ENCODE data around the gene DAZAP2.
"Not testable (repeated sequence)": the region's sequence is repeated elsewhere in the genome, so short reads cannot be mapped to it uniquely, and the experiment has no call there.

The DAZAP2 gene

DNA sequence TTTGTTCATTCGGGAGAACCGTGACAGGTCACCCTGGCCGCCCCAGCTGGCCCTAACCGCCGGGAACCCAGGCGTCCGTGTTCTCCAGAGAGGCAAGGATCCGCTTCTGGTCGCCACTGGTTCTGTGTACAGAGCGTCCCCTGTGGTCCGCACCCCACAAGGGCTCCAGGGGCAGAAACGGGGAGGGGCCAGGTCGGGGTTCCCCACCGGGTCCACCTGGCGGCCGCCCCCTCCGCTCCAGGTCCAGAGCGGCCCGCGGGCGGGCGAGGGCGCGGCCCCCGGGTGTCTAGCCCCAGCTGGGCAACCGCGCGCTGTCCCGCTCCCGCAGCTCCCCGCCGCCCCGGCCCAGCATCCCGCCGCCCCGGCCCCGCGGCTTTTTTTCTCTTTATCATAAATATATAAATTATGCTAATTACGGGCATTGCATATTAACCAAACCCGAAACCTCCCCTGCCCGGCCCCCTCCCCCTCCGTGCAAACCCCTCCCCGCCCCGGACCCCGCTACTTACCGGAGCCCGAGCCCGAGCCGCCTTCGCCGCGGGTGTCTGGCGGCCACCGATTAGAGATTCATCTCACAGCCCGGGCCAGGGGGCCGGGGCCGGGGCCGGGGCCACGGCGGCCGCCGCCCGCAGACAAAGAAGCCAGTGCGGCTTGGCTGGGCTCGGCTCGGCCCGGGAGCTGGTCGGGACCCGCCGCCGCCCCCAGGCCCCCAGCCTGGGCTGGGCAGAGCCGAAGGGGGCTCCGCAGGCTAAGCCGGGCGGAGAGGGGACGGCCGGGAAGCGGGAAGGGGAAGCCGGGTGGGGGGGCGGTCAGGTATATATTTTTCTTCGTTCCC, 21.3 kb upstream of the DAZAP2 start:
- peak; percentile 35 for DNase-seq

DNA sequence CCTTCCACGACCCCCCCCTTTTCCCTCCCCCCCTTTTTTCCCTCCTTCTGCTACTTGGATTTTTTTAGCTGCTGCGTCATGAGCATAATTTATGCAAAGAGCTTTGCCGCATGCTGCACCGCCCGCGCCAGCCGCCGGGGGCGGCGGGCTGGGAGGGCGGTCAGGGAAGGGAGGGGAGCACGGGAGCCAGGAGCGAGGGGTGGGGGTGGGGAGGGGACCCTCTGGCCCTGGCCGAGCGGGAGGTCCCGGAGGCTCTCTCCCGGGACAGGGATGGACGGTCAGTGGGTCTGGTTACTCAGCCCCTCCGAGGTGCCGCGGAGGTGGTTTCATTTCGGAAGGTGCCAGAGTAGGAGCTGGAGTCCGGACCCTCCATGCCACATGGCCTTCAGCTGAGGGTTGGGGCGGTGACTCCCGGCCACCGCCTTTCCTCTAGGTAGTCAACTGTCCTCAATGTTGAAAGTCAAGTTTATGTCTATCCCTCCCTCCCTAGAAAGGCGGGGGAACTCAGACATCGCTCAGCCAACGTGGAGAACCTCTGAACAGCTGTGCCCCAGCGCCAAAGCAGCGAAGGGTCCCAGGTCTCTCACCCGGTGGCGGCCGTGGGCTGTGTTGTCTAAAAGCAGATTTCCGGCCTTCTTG, 20.5 kb upstream of the DAZAP2 start, which contains the start of gene POU6F1:
Gene POU6F1 (minus strand): TSS at position 95 of the 639 bp plus-strand sequence. CDS start 11,226 bp downstream, outside the sequence.
- peak; percentile 88 for DNase-seq

DNA sequence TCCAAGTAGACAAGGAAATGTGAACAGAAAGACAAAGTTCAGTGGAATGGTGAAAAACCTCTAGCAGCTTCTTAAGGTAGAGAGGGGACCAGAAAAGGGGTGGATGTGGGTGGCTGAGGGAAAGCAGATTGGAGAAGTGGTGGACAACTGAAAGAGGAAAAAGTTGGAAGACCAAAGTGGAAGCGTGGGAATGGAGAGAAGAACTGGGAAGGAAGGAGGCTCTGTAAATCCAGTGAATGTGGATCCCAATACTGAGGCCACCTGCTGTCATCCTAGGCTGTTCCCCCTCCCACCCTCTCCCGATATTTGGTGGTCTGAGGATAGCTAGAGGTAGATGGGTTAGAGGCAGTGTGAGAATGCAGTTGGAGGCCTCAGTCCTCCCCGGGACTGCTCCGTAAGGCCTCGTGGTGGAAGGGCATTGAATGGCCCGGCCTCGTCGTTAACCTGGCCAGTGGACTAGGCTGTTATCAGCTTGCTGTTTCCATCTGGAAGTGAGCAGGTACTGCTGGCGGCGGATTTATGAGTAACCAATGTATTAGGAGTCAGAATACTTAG, 19.9 kb upstream of the DAZAP2 start:
- DNase-seq, result no peak

- no peak for DNase-seq
Observed at GRCh38 chr12:51219322-51219721, 19.3 kb upstream of the DAZAP2 start.

GRCh38 chr12:51219857-51220256, 18.8 kb upstream of the DAZAP2 start:
- DNase-seq, result not testable (repeated sequence)

DNA sequence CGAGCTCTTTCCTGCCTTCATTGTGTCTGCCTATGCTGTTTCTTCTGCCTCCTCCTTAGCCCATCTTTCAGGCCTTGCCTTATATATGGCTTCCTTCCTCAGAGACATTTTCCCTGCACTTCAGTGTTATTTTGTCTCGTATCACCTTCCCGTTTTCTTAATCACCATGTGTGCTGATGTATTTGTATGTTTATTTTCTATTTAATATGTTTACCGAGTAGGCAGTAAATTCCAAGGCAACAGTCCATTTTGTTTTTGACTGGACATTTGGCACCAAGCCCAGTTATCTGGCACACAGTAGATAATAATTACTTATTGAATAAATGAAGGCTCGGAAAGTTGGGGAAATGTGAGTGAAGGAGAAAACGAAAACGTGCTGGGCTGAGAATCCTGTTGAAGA, 16.2 kb upstream of the DAZAP2 start:
- no peak for DNase-seq

DNA sequence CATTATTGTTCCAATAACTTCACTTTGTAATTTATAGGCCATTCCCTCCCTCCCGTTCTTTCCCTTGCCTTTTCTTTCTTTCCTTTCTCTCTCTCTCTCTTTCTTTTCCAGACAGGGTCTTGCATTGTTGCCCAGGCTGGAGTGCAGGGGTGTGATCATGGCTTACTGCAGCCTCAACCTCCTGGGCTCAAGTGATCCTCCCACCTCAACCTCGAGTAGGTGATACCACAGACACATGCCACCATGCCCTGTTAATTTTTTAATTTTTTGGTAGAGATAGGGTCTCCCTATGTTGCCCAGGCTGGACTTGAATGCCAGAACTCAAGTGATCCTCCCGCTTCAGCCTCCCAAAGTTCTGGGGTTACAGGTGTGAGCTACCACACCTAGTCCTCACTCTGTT, 14.0 kb upstream of the DAZAP2 start:
- no peak for DNase-seq

DNA sequence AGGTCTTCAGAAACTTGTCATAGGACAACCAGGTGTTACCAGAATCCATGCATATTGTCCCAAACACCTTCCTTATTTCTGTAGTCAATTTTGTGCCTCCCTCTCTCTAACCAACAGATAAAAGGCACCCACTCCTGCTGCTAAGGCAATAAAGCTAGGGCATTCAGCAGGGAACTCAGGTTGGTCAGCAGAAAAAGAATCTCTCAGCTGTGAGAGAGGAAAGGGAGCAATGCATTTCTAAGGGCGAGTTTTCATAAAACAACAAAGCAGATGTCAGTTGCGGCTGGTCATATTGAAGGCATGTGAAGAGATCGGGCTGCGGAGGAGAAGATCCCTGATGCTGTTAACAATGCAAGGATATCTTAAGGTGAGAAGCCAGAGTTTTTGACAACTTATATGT, 13.4 kb upstream of the DAZAP2 start:
- no peak for DNase-seq

DNA sequence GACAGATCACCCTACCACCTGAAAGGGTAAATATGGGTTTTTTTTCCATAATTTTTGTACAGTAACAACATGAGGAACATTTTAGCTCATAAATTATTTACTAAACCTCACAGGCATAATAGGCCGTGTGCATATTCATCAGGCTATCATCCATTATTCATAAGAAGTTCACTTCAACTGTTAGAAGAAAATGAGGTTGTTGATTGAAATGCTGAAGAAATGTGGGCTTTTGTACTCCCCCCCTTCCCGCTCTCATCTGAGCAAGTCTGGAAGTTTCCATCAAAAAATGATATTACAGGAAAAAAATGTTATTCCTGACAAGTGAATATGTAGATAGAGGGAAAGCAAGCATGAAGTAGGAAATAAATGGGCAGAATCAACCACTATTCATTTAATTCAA, 12.9 kb upstream of the DAZAP2 start:
- no peak for DNase-seq

DNA sequence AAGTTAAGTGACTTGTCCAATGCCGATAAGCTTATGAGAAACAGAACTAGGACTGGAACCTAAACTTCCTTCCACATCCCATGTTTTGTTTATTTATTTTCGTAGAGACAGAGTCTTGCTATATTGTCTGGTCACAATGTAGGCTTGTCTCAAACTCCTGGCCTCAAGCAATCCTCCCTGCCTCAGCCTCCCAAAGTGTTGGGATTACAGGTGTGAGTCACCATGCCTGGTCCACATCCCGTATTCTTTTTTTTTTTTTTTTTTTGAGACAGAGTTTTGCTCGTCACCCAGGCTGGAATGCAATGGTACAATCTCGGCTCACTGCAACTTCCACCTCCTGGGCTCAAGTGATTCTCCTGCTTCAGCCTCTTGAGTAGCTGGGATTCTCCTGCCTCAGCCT, 11.5 kb upstream of the DAZAP2 start:
- not testable (repeated sequence) for DNase-seq

DNA sequence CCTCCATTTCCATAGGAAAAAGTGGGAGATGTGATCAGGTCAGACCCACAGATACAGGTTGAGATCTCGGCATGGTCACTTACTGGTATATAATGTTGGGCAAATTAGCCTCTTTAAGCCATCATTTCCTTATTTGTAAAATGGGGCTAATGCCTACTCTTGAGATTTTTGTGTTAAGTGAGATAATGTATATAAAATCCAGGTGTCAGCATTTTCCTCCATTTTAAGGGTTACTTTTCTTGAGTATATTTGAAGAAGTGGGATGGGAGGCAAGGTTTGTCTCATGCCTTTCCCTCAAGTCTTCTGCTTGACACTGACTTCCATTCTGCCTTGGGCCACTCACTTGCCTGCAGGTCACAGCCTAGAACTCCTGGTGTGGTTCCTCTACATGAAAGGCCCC, 10.7 kb upstream of the DAZAP2 start:
- no peak for DNase-seq

DNA sequence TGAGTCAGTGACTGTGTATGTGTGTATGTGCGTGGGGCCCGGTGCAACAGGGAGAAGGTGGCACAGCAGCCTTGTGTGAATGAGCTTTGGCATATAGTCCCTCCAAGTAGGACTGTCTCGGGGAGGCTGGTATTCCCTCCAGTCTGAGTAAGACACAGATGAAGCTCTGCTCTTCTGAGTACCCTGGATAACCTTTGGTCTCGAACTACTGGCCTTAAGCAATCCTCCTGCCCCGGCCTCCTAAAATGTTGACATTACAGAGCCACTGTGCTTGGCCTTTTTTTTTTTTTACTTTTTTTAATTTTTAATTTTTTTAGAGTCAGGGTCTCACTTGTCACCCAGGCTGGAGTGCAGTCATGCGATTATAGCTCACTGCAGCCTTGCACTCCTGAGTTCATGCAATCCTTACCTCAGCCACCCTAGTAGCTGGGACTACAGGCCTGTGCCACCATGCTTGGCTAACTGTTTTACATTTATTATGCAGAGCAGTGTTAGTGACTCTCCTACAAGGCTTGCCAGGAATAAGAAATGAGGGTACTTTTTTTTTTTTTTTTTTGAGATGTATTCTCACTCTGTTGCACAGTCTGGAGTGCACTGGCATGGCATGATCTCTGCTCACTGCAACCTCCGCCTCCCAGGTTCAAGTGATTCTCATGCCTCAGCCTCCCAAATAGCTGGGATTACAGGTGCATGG, 9.4 kb upstream of the DAZAP2 start:
- no peak for DNase-seq

GRCh38 chr12:51232642-51233041, 6.0 kb upstream of the DAZAP2 start:
- DNase-seq, result no peak

DNA sequence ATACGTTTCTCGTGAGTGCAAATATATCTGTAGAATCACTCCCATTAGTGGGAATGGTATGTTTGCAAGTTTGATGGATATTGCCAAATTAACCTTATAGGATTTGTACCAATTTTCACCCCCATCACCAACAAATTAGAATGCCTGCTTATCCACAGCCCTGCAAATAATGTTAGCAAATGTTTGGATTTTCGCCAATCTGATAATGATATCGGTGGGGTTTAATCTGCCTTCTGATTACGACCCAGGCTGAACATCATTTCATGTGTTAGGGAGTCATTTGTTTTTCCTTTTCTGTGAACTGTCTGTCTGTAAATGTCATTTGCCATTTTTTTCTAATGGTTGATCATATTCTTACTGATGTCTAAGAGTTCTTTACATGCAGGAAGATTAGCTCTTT, 4.1 kb upstream of the DAZAP2 start:
- no peak for DNase-seq

DNA sequence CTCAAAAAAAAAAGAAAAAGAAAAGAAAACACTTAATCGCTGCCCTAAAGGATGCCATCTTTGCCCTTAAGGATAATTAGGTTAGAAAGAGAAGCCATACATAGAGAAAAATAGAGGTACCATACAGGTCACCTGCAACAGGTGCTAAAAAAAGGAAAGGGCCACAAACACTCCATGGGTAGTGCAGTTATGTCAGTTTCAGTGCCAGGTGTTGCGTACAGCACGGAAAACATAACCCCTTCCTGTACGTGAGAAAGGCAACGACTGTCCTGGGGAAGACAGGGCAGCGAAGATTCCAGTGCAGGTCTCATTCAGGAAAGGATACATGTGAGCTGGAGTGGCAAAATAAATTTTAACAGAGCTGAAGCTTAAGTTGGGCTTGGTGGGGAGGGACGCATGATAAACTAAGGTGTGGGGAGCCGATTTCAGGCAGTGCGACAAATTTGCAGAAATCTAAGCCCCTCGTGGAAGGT, 553 bp upstream of the DAZAP2 start:
- no peak for DNase-seq

DNA sequence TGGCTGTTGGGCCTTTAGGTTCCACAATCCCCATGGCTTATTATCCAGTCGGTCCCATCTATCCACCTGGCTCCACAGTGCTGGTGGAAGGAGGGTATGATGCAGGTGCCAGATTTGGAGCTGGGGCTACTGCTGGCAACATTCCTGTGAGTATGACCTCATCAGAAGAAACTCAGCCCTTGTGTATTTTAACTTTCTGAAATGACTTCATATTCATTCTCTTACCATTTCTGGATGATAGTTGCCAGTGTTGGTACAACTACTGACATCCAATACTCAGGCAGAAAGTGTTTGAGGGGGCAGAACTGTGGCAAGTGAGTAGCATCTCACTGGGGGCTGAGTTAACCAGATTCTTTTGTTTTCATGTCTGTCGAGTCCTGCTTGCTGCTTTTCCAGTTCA, 2.3 kb downstream of the DAZAP2 start:
- peak; percentile 31 for DNase-seq

GRCh38 chr12:51242120-51242519, 3.5 kb downstream of the DAZAP2 start:
- DNase-seq, result no peak

DNA sequence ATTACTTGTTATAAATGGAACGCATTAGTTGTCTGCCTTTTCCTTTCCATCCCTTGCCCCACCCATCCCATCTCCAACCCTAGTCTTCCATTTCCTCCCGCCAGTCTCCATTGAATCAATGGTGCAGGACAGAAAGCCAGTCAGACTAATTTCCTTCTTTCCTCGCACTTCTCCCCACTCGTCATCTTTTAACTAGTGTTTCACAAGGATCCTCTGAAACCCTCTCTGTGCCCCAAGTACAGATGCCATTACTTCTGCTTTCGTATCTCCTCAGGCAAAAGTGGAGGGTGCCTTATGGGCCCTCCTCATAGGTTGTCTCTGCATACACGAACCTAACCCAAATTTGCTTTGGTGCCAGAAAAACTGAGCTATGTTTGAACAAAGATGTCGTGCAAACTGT, 4.2 kb downstream of the DAZAP2 start:
- DNase-seq, result no peak

DNA sequence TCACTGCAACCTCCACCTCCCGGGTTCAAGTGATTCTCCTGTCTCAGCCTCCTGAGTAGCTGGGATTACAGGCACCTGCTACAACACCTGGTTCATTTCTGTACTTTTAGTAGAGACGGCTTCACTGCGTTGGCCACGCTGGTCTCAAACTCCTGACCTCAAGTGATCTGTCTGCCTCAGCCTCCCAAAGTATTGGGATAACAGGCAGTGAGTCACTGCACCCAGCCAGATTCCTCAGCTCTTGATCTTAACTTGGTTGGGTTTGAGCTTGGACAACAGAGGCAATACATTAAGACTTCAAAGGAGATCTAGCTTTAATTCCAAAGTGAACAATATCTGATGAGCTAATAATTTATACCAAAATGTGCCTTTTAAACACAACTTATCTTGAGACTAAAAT, 5.6 kb downstream of the DAZAP2 start:
- peak; percentile 17 for DNase-seq

- no peak for DNase-seq
Observed at GRCh38 chr12:51245476-51246253, 7.0 kb downstream of the DAZAP2 start.

DNA sequence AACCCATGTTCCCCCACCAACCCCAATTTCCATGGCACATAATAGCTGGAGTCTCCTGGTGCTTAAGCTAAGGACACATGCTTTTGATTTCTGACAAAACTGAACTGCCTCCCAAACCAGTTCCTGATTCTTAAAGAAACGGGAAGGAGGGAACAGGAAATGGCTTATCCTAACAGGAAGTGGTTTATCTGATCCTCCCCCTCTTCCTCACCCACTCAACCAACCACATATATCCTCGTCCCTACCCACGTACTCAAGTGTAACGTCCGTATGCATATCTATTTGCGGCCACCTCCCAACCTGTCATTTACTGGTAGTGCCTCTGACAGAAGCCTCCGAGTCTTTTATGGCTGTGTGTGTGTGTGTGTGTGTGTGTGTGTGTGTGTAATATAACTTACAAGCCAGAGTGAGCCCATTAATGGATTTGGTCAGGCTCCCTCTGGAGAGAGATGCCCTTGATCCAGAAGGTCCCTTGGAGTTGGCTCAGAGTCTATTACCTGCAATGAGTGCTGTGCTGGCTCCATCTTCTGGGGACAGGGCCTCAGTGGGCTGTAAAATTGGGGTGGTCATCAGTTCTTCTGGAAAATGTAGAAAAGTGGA, 7.7 kb downstream of the DAZAP2 start:
- peak; percentile 63 for DNase-seq

Data from fibroblast of skin of right biceps (primary cell).